ENCODE data around the gene LAX1.

The LAX1 gene

GRCh38 chr1:203765029-203765837 is at the start of gene LAX1:
LAX1 (plus strand) TSS chr1:203765183; CDS start chr1:203765566, 383 bp downstream.
- Histone ChIP-seq H3K9ac (ENCODE audit: low read depth, low read length) (no peak within 1 kb of the TSS), H3K4me3 (ENCODE audit: low read length) (no peak within 1 kb of the TSS), H3K9me3 (ENCODE audit: insufficient read depth, low read depth, low read length) (no peaks in the 10 kb centered on the region), H3K36me3 (ENCODE audit: insufficient read depth, low read depth, low read length) (no peaks in the 10 kb centered on the region), H3K27me3 (ENCODE audit: insufficient read depth, low read length) (no peaks in the 10 kb centered on the region), H3K27ac (ENCODE audit: low read length) (no peak within 1 kb of the TSS), H3K4me1 (ENCODE audit: insufficient read depth, low read length) (no peaks in the 10 kb centered on the region)

- Histone ChIP-seq H3K4me3 (ENCODE audit: low read length) (no peak overlapping the region), H3K27ac (ENCODE audit: low read length) (no peak overlapping the region), H3K9me3 (ENCODE audit: insufficient read depth, low read depth, low read length) (no peaks in the 10 kb centered on the region), H3K27me3 (ENCODE audit: insufficient read depth, low read length) (no peaks in the 10 kb centered on the region), H3K4me1 (ENCODE audit: insufficient read depth, low read length) (no peaks in the 10 kb centered on the region), H3K36me3 (ENCODE audit: insufficient read depth, low read depth, low read length) (peaks cover 17% of the 10 kb centered on the region), H3K9ac (ENCODE audit: low read depth, low read length) (no peak overlapping the region)
Measured at GRCh38 chr1:203717120-203717519, 47.9 kb upstream of the LAX1 start.

GRCh38 chr1:203720242-203720641 is 44.7 kb upstream of the LAX1 start:
- Histone ChIP-seq H3K36me3 (ENCODE audit: insufficient read depth, low read depth, low read length) (peaks cover 7% of the 10 kb centered on the region), H3K9ac (ENCODE audit: low read depth, low read length) (no peak overlapping the region), H3K9me3 (ENCODE audit: insufficient read depth, low read depth, low read length) (no peaks in the 10 kb centered on the region), H3K27ac (ENCODE audit: low read length) (no peak overlapping the region), H3K27me3 (ENCODE audit: insufficient read depth, low read length) (no peaks in the 10 kb centered on the region), H3K4me1 (ENCODE audit: insufficient read depth, low read length) (no peaks in the 10 kb centered on the region), H3K4me3 (ENCODE audit: low read length) (no peak overlapping the region)

GRCh38 chr1:203722909-203723308 is 42.1 kb upstream of the LAX1 start:
- H3K4me1 ChIP-seq (ENCODE audit: insufficient read depth, low read length) = no peaks in the 10 kb centered on the region; the same call in 1 of the 2 replicates
- H3K9ac ChIP-seq (ENCODE audit: low read depth, low read length) = no peak overlapping the region
- peaks cover 22% of the 10 kb centered on the region for H3K36me3 ChIP-seq (ENCODE audit: insufficient read depth, low read depth, low read length)
- H3K27me3 ChIP-seq (ENCODE audit: insufficient read depth, low read length) = no peaks in the 10 kb centered on the region
- no peak overlapping the region for H3K27ac ChIP-seq (ENCODE audit: low read length)
- H3K9me3 ChIP-seq (ENCODE audit: insufficient read depth, low read depth, low read length) = no peaks in the 10 kb centered on the region
- H3K4me3 ChIP-seq (ENCODE audit: low read length) = no peak overlapping the region

GRCh38 chr1:203726417-203726867 is 38.5 kb upstream of the LAX1 start:
- Histone ChIP-seq H3K4me3 (ENCODE audit: low read length) (no peak overlapping the region), H3K27ac (ENCODE audit: low read length) (no peak overlapping the region), H3K4me1 (ENCODE audit: insufficient read depth, low read length) (no peaks in the 10 kb centered on the region; the same call in 1 of the 2 replicates), H3K9me3 (ENCODE audit: insufficient read depth, low read depth, low read length) (no peaks in the 10 kb centered on the region), H3K36me3 (ENCODE audit: insufficient read depth, low read depth, low read length) (peaks cover 23% of the 10 kb centered on the region), H3K9ac (ENCODE audit: low read depth, low read length) (no peak overlapping the region), H3K27me3 (ENCODE audit: insufficient read depth, low read length) (no peaks in the 10 kb centered on the region)

GRCh38 chr1:203733009-203733863 is 31.7 kb upstream of the LAX1 start:
- Histone ChIP-seq H3K9me3 (ENCODE audit: insufficient read depth, low read depth, low read length) (no peaks in the 10 kb centered on the region), H3K9ac (ENCODE audit: low read depth, low read length) (no peak overlapping the region), H3K36me3 (ENCODE audit: insufficient read depth, low read depth, low read length) (no peaks in the 10 kb centered on the region), H3K4me1 (ENCODE audit: insufficient read depth, low read length) (no peaks in the 10 kb centered on the region), H3K4me3 (ENCODE audit: low read length) (no peak overlapping the region), H3K27me3 (ENCODE audit: insufficient read depth, low read length) (no peaks in the 10 kb centered on the region), H3K27ac (ENCODE audit: low read length) (no peak overlapping the region)

- peaks cover 22% of the 10 kb centered on the region for H3K4me1 ChIP-seq (ENCODE audit: insufficient read depth, low read length)
- H3K36me3 ChIP-seq (ENCODE audit: insufficient read depth, low read depth, low read length) = no peaks in the 10 kb centered on the region
- no peak overlapping the region for H3K9ac ChIP-seq (ENCODE audit: low read depth, low read length)
- no peak overlapping the region for H3K4me3 ChIP-seq (ENCODE audit: low read length)
- H3K27ac ChIP-seq (ENCODE audit: low read length) = no peak overlapping the region
- no peaks in the 10 kb centered on the region for H3K9me3 ChIP-seq (ENCODE audit: insufficient read depth, low read depth, low read length)
- H3K27me3 ChIP-seq (ENCODE audit: insufficient read depth, low read length) = no peaks in the 10 kb centered on the region
Measured at GRCh38 chr1:203742436-203742835, 22.5 kb upstream of the LAX1 start.

GRCh38 chr1:203743091-203743571 is 21.9 kb upstream of the LAX1 start:
- H3K4me1 ChIP-seq (ENCODE audit: insufficient read depth, low read length) = peaks cover 22% of the 10 kb centered on the region
- no peak overlapping the region for H3K4me3 ChIP-seq (ENCODE audit: low read length)
- no peak overlapping the region for H3K27ac ChIP-seq (ENCODE audit: low read length)
- H3K9ac ChIP-seq (ENCODE audit: low read depth, low read length) = no peak overlapping the region
- no peaks in the 10 kb centered on the region for H3K9me3 ChIP-seq (ENCODE audit: insufficient read depth, low read depth, low read length)
- H3K27me3 ChIP-seq (ENCODE audit: insufficient read depth, low read length) = no peaks in the 10 kb centered on the region
- no peaks in the 10 kb centered on the region for H3K36me3 ChIP-seq (ENCODE audit: insufficient read depth, low read depth, low read length)

GRCh38 chr1:203744075-203744972 is 20.7 kb upstream of the LAX1 start:
- no peaks in the 10 kb centered on the region for H3K36me3 ChIP-seq (ENCODE audit: insufficient read depth, low read depth, low read length)
- H3K27me3 ChIP-seq (ENCODE audit: insufficient read depth, low read length) = no peaks in the 10 kb centered on the region
- H3K9ac ChIP-seq (ENCODE audit: low read depth, low read length) = no peak overlapping the region
- no peak overlapping the region for H3K4me3 ChIP-seq (ENCODE audit: low read length)
- no peak overlapping the region for H3K27ac ChIP-seq (ENCODE audit: low read length)
- no peaks in the 10 kb centered on the region for H3K9me3 ChIP-seq (ENCODE audit: insufficient read depth, low read depth, low read length)
- peaks cover 22% of the 10 kb centered on the region for H3K4me1 ChIP-seq (ENCODE audit: insufficient read depth, low read length)

- Histone ChIP-seq H3K27me3 (ENCODE audit: insufficient read depth, low read length) (no peaks in the 10 kb centered on the region), H3K4me1 (ENCODE audit: insufficient read depth, low read length) (peaks cover 22% of the 10 kb centered on the region)
Measured at GRCh38 chr1:203746281-203746680, 18.7 kb upstream of the LAX1 start.

GRCh38 chr1:203751051-203751450 is 13.9 kb upstream of the LAX1 start:
- Histone ChIP-seq H3K27ac (ENCODE audit: low read length) (no peak overlapping the region), H3K4me1 (ENCODE audit: insufficient read depth, low read length) (no peaks in the 10 kb centered on the region), H3K9me3 (ENCODE audit: insufficient read depth, low read depth, low read length) (no peaks in the 10 kb centered on the region), H3K27me3 (ENCODE audit: insufficient read depth, low read length) (no peaks in the 10 kb centered on the region), H3K4me3 (ENCODE audit: low read length) (no peak overlapping the region), H3K9ac (ENCODE audit: low read depth, low read length) (no peak overlapping the region), H3K36me3 (ENCODE audit: insufficient read depth, low read depth, low read length) (no peaks in the 10 kb centered on the region)

More at GRCh38 chr1:203746281-203746680, 18.7 kb upstream of the LAX1 start:
- no peak overlapping the region for H3K4me3 ChIP-seq (ENCODE audit: low read length)
- no peak overlapping the region for H3K27ac ChIP-seq (ENCODE audit: low read length)
- no peaks in the 10 kb centered on the region for H3K36me3 ChIP-seq (ENCODE audit: insufficient read depth, low read depth, low read length)
- no peak overlapping the region for H3K9ac ChIP-seq (ENCODE audit: low read depth, low read length)
- no peaks in the 10 kb centered on the region for H3K9me3 ChIP-seq (ENCODE audit: insufficient read depth, low read depth, low read length)

Measured in iPS-20b (cell line).